Measurements from ENCODE around the gene LPAR1. TPM values are rescaled to one million over a fixed set of nuclear protein-coding genes. Genes with fewer than 3 reads are reported as not detected.
"Not testable (repeated sequence)": the region's sequence is repeated elsewhere in the genome, so short reads cannot be mapped to it uniquely, and the experiment has no call there.

The LPAR1 gene
- total RNA-seq, 1 donor from 2014 or later: not detected

DNA sequence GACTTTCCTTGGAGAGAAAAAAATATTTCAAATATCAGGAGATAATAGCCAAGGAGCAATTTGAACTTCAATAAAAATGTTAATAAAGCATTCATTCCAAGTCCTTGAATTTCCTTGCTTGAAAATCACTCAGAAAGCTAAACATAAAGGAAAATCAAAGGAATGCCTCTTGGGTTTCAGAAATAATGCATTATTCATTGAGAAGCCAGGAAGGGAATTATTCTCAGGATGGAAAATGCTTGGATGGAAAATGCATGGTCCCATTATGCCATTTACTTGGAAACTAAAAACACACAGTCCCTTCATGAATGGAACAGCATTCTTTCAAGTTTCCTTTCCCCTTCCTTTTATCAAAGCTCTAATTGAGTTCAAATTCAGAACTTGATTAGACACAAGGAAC, 160.9 kb downstream of the LPAR1 start:
- no peak for DNase-seq (ENCODE audit: low read depth in 2 of 2)

DNA sequence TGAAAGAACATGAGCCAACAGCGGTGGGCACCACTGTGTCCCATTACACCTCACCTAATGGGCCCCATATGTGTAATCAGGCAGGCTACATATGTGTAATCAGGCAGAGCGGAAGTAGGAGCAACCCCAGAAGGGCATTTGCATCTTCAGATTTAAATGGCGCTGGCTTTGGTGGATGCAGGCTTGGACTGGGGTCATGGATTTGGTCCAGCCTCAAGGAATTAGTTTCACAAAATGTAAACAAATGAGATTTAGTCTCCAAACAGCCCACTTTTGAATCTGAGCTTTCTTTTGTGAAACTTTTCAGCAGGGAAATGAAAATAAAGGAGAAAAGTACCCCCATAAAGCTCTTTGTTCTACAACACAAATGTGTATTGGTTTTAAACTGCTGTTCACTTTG, 161.3 kb downstream of the LPAR1 start:
- no peak for DNase-seq (ENCODE audit: low read depth in 2 of 2)

DNA sequence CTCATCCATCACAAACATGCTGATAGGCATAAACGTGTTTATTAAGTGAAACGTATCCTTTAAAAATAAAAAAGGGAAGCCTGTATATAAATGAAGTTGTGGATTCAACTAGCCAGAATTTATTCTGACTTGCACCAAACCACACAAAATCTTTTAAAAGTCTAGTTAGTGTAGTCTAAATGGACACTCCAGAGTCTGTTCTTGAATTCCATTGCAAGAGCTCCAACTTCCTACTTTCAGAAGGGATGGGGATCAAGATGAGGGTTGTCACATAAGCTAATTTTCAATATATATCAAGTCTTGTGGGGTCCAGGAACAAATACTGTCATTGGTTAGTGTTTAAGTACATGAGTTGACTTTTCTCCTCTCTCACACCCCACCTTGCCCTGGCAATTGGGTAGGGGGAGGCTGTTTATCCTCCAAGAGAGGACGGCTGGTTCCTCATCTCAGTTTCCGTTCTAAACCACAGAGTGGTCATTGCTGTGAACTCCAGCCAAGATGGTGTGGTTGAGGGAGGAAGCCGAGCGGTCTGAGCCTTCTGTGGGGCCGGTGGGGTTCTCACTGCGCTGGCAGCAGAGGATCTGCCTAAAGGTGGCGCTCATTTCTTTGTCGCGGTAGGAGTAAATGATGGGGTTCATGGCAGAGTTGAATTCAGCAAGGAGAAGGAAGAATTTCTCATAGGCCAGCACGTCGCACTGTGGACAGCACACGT, 163.2 kb downstream of the LPAR1 start:
- DNase-seq (ENCODE audit: low read depth in 2 of 2): no peak

DNA sequence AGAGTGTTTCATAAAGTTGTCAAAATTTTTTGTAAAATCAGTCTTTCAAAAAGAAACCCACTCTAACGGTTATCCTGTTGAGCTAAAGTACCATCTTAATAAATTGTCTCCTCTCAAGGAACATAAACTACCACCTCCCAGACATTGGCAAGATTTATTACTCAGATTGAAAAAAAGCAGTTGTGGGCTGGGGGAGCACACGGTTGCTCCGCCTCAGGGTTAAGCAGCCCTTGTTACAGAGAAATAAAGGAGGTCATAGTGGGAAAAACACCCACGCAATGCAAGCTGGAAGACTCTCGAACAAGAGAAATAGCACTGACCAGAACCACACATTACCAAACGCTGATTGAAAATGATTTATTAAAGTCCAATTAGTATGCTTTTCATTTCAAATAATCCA, 165.3 kb downstream of the LPAR1 start:
- DNase-seq (ENCODE audit: low read depth in 2 of 2): no peak

DNA sequence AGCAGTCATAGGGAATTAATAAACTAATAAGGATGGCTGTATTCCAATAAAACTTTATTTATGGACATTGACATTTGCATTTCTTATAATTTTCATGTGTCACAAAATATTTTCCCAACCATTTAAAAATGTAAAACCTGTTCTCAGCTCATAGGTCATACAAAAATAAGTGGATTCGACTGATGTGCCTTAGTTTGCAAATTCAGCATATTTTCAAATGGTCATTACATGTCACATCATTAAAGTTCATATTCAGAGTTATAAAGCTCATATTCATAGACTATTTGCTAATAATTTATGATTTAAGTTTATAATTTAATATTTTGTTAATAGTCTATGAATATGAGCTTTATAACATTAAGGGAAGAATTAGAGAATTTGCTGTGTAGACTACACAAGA, 166.5 kb downstream of the LPAR1 start:
- no peak for DNase-seq (ENCODE audit: low read depth in 2 of 2)

DNA sequence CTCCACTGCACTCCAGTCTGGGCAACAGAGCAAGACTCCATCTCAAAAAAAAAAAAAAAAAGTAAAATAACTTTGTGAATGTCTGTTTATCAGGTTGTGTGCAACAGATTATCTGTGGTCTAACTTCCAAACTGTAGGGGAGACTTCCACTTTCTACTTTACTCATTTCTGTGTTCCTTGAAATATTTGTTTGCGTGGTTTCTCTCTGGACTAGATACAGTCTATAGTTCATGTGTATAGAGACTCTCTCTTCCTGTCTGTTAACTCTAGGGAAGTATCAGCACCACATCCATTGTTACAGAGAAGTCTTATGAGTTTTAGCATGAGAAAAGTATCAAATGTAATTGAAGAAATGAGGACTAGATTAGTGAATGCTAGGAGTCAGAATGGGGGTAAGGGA, 168.3 kb downstream of the LPAR1 start:
- DNase-seq (ENCODE audit: low read depth in 2 of 2): no peak

DNA sequence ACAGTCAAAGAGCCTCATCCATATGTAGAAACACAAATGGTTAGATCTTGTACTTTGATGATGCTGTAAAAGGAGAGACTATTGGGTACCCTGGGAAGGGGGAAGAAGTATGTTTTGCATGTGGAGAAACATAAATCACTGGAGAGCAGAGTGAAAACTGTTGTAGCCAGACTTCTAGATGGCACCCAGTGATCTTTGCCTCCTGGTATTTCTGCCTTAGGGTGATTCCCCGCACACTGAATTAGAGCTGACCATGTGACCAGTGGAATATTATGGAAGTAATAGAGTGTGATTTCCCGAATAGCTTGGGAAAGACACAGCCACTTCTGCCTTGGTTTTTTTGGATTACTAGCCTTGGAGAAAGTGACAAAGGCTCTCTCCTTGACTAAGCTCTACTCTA, 174.3 kb downstream of the LPAR1 start:
- no peak for DNase-seq (ENCODE audit: low read depth in 2 of 2)

DNA sequence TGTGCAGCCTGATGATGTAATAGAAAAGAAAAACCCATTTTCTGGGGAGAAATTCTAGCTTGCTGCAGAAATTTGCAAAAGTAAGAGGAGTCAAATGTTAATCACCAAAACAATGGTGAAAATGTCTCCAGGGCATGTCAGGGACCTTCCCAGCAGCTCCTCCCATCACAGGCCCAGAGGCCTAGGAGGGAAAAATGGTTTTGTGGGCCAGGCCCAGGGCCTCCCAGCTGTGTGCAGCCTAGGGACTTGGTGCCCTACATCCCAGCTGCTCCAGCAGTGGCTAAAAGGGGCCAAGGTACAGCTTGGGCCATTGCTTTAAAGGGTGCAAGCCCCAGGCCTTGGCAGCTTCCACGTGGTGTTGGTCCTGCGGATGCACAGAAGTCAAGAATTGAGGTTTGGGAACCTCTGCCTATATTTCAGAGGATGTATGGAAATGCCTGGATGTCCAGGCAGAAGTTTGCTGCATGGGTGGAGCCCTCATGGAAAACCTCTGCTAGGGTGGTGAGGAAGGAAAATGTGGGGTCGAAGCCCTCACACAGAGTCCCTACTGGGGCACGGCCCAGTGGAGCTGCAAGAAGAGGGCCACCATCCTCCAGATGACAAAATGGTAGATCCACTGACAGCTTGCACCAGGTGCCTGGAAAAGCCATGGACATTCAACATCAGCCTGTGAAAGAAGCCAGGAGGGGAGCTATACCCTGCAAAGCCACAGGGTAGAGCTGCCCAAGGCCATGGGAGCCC, 176.7 kb downstream of the LPAR1 start:
- not testable (repeated sequence) for DNase-seq (ENCODE audit: low read depth in 2 of 2)

DNA sequence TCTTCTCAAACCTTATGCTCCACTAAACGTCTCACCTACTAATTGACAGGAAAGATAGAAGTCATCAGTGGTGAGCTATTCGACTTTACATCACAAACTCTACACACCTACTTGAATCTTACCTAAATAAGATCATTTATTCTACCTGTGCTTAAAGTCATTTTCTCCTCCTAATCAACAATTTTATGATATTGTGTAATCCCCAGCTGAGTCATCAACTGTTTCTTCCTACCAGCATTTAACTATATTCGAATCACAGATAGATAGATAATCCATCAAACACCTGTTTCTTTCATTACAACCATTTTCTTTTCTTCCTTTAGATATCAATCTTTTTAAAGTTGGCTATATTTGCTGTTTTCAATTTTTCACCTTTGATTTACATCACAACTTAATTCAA, 181.5 kb downstream of the LPAR1 start:
- no peak for DNase-seq (ENCODE audit: low read depth in 2 of 2)

DNA sequence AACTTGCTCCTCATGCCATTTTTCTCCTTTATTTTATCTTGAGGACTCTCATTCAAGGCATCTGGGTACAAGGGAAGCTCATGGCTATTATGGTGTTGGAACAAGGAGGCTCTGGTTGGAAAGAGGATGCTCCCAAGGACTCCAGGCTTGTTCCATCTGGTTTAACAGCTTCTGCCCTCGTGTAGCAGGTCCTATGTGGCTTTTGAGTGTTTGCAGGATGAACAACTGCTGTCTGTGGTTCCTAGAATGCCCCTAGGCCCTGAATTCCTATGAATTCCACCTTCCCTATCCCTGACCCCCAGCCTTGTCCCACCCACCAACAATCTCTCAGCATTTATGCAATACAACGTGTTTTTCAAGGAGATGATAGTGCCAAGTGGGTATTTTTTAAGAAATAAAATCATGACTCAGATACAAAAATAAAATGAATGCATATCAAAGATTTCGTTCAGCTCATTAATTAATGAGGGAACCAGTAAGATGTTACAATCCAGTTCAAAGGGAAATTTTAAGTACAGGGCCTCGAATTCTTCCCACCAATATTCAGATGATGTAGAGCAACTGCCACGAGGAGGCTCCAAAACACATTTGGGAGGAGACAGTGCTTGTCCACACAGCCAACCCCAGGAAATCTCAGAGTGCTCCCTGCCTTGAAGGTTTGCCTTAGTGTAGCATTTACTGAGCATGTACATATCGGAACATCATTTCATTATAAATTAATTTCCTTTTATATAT, 187.7 kb downstream of the LPAR1 start:
- no peak for DNase-seq (ENCODE audit: low read depth in 2 of 2)

DNA sequence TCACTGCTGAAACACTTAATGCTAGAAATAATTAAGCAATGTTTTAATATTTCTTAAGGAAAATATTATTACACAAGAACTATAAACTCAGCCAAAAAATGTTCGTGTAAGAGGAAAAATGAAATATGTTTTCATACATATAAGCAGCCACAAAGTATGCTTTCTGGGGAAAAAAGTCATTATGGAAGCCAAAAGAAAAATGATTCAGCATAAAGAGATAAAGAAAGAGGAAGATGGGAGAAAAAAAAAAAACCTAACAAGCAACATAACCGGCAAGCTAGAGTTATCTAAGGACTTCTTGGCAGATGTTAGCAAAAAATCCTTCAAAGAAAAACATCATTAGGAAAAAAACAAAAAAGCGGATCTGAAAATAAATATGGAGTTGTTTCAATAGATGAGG, 190.6 kb downstream of the LPAR1 start:
- no peak for DNase-seq (ENCODE audit: low read depth in 2 of 2)

DNA sequence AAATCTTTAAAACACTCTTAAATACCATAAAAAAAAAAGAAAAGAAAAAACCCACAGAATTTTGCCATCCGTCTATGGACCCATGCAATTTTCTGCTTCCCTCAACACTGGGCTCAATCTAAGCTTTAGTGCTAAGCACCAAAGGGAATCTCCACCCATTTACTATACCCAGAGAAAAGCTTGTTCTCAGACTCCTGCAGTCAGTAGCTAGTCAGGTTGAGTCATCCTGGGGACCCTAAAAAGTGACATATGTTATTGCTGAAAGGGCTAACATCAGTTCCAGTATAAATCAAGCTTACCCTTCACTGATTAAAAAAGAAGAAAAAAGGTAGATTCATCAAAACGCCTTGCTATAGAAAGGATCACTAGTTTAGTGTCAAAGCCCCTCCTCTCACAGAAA, 192.1 kb downstream of the LPAR1 start:
- DNase-seq (ENCODE audit: low read depth in 2 of 2): no peak

DNA sequence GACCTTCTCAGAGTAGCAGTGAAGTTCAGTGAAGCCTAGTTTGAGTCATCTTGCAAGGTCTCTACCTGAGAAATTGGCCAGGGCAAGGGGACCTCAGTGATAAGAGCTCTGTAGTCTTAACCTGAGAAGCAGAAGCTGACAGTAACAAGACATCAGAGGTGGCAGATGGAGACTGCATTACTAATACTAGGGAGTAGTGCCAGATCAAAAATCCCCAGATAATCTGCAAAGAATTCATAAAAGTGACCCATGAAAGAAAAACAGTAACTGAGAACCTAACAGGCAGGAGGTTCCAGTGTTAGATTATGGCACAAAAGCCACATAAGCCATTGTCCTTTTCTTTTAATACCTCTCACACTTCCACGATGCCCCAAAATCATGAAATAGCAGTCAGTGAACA, 194.1 kb downstream of the LPAR1 start:
- no peak for DNase-seq (ENCODE audit: low read depth in 2 of 2)

DNA sequence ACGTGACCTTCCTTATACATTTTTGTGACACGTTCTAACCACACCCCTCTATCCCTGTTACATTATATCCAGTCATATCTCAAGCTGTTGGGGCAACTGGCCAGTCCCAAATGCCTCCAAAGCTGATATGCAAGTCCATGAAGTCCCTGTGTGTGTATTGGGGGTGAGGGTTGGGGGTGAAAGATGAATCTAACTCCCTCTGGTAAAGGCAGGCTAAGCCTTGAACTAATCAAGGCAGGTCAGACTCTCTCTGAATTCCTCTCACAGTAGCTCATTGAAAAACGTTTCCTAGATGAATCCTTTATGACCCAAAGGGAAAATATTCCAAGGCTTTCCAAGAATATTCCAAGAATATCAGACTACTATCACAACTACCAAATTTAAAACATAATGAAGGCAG, 195.3 kb downstream of the LPAR1 start:
- DNase-seq (ENCODE audit: low read depth in 2 of 2): no peak

DNA sequence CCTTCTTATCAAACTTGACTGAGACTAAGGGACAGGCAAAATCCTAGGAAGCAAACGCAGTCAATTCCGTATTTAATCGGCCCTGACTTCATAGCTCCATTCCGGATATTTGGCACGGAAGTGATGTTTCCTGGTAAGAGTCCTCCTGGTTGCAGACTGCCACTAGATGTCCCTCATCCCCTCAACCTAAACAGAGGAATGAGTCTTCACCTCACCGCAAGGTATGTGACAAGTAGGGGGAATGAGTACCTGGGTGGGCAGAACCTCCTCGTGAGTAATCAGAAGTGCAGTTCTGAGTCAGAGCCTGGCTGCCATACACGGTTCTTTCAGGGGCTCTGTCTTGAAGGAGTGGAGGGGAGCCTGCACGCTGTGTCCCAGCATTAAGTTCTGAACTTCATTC, 196.1 kb downstream of the LPAR1 start:
- peak in 1 of 2 donors; percentile 21 for DNase-seq (ENCODE audit: low read depth in 2 of 2)

DNA sequence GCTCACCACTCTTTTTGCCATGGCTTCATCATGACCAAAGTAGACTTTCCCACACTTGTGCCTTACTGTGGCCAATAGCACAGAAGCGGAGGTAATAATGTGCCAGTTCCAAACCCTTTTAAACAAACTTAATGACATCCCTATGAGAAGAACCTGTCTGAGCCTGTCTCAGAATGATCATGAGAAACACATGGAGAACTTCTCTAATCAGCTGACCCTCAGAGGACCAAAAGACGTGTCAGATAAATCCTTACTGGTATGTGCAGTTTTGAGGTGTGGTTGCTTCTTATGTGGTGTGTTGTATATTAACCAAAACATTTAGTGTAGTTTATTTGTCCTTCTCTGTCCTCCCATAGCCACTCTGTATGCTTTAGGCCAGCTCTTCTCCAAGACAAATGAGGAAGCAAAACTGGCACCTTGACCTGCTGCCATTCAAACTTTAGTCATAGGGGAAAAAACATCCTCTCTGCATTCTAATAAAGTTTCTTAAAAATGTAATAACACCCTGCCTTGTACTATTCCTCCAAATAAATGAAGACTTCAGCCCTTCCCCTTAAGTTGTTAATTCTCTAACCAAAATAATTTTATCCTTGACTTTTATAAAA, 200.8 kb downstream of the LPAR1 start:
- no peak for DNase-seq (ENCODE audit: low read depth in 2 of 2)

DNA sequence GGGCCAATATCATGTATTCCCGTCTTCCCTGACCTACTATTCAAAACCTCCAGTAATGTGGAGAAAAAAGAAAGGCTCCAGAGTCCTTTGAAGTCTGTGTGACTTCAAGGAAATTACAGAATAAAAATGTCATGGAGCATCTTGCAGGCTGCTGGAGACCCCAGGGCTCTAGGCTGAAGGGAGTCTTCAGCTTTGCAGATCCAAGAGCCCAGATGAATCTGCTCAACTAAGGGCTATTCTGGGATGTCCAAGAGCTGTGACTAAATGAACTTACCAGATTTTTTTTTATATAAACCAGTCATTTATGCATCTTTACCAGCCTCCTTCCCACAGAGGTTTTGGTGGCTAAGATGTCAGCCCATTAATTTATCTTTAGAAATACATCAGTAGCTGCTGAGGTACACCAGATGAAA, 202.4 kb downstream of the LPAR1 start:
- DNase-seq (ENCODE audit: low read depth in 2 of 2): no peak

DNA sequence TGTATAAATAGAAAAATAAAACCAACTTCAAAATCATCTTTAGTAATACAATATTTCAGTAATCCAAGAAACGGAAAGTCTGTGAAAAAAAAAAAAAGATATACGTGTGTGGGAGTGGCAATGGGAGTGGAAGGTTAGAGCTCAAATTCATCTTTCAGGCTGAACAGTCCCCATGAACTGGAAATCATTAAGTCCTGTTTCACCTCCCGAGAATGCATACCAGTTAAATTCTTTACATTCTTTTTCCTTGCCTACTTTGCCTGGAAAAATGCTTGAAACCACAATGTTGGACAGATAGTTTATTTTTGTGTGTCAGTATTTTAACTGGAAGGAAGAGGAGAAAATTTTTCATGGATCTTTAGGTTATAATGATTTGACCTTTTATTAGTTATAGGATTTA, 202.9 kb downstream of the LPAR1 start:
- DNase-seq (ENCODE audit: low read depth in 2 of 2): peak in 1 of 2 donors; percentile 14

DNA sequence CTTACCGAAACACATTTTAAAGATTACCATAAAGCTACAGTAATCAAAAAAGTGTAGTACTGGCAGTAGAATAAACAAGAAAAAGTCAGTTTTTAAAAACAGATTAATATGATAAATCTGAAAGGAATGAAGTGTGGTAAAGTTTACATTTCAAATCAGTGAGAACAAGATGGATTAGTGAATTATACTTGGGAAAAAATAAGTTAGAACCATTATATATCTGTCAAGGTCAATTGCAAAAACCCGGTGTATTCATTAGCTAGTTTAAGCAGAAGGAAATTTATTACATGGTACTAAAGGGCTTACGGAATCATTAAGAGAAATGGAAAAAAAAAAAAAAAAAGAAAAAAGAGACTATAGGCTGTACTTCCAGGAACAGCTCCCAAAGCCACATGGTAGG, 205.3 kb downstream of the LPAR1 start:
- DNase-seq (ENCODE audit: low read depth in 2 of 2): no peak

DNA sequence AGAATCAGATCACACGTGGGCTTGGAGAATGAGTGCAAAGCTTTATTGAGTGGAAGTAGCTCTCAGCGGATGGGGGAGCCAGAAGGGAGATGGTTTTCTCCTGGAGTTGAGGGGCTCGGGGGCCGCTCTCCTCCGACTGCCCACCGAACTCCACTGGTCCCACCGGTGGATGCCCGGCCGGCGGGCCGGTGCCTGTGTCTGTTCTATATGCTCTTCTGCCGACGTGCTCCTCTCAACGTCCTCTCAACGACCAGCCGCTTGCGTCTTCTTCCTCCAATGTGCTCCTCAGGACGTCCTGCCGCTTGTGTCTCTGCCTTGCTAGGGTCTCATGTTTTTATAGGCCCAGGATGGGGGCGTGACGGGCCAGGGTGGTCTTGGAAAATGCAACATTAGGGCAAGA, 207.8 kb downstream of the LPAR1 start:
- DNase-seq (ENCODE audit: low read depth in 2 of 2): no peak

DNA sequence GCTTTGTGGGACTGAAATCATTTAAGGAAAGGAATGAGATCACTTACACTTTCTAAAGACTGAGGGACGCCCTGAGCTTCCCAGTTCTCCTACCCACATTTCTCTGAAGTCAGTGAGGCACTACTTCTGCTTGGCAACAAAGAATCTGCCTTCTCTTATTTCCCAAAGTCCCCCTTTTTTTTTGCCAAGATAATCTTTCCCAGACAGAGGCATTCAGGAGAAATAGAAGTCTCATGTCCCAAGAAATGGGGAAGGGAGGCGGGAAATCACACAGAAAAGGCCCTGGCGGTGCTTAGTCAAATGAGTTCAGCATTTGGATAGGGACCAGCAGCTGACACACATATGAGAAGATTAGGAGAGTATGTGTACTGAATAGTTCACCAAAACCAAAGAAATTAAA, 210.0 kb downstream of the LPAR1 start:
- DNase-seq (ENCODE audit: low read depth in 2 of 2): no peak

DNA sequence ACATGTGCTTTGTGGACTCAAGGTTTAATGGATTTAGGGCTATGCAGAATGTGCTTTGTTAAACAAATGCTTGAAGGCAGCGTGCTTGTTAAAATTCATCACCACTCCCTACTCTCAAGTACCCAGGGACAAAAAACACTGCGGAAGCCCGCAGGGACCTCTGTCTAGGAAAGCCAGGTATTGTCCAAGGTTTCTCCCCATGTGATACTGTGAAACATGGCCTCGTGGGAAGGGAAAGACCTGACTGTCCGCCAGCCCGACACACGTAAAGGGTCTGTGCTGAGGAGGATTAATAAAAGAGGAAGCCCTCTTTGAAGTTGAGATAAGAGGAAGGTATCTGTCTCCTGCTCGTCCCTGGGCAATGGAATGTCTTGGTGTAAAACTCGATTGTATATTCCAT, 211.9 kb downstream of the LPAR1 start:
- DNase-seq (ENCODE audit: low read depth in 2 of 2): not testable (repeated sequence)
